HepG2 (cell line): ENCODE data around the gene ANKMY2.

Experiments used
- CTCF ChIP-seq: sonication (generic); formaldehyde crosslinking; IDR thresholded peaks from 2 replicates; pipeline ENCODE4 v1.5.0; 2020; ENCODE audit warnings: mild to moderate bottlenecking, missing genetic modification reagents, moderate library complexity
- ELF4 ChIP-seq: sonication (generic); formaldehyde crosslinking; IDR thresholded peaks from 2 replicates; pipeline ENCODE4 v1.5.0; 2020; ENCODE audit warnings: missing genetic modification reagents, mild to moderate bottlenecking, moderate library complexity, borderline replicate concordance
- GMEB1 ChIP-seq: sonication (generic); formaldehyde crosslinking; IDR thresholded peaks from 2 replicates; pipeline ENCODE4 v1.5.1; 2020; ENCODE audit warnings: missing genetic modification reagents, mild to moderate bottlenecking, borderline replicate concordance
- NONO ChIP-seq, 2 experiments: fragments of 450-650 bp in 1 of 2; sonication (generic) in 1 of 2; formaldehyde crosslinking in 1 of 2; IDR thresholded peaks in 1 of 2; conservative IDR thresholded peaks in 1 of 2; 2 replicates each; pipeline versions ENCODE4 v1.6.1 to v1.8.0; 2017 to 2022; ENCODE audit warnings: mild to moderate bottlenecking in 1 of 2, missing genetic modification reagents in 1 of 2, moderate library complexity in 1 of 2
- ZMYM2 ChIP-seq: sonication (generic); formaldehyde crosslinking; IDR thresholded peaks from 2 replicates; pipeline ENCODE4 v1.8.0; 2022; ENCODE audit warnings: mild to moderate bottlenecking, missing genetic modification reagents
- ZNF143 ChIP-seq: sonication (generic); formaldehyde crosslinking; IDR thresholded peaks from 2 replicates; pipeline ENCODE4 v1.4.0; 2020; ENCODE audit warnings: missing genetic modification reagents
- ZNF792 ChIP-seq: IDR thresholded peaks from 2 replicates; pipeline ENCODE4 v1.6.1; 2016

GRCh38 chr7:16579216-16579615 is 66.3 kb downstream of the ANKMY2 start:
- TF ChIP-seq ZNF143 (CRISPR knock-in tag) (no peak), GMEB1 (no peak), ZNF792 (CRISPR knock-in tag) (no peak), ELF4 (CRISPR knock-in tag) (no peak), NONO (IDR thresholded peaks at IDR 0.05) (no peak), NONO (CRISPR knock-in tag; conservative IDR thresholded peaks at IDR 0.05) (no peak), ZMYM2 (CRISPR knock-in tag) (no peak), CTCF (CRISPR knock-in tag) (no peak)
